Peyer's patch (tissue), 4 donors: ENCODE results near the gene ENO4. TPM values are rescaled to one million over a fixed set of nuclear protein-coding genes. Genes with fewer than 3 reads are reported as not detected.

Source experiments
- DNase-seq, 3 donors: peaks; one replicate each; pipeline ENCODE4 v3.0.0-alpha.2; 2017 to 2019
- H3K27ac ChIP-seq, 4 donors: fragments of 200-600 bp; sonication (generic); one replicate each; pipeline ENCODE4 v1.5.1; 2016 to 2019
- H3K27me3 ChIP-seq, 2 donors: fragments of 200-600 bp; sonication (generic); one replicate each; pipeline ENCODE4 v1.5.1; 2019
- H3K36me3 ChIP-seq, 3 donors: fragments of 200-600 bp; sonication (generic); one replicate each; pipeline ENCODE4 v1.5.1; 2016 to 2019
- H3K4me1 ChIP-seq, 4 donors: fragments of 200-600 bp; sonication (generic); one replicate each; pipeline ENCODE4 v1.5.1; 2016 to 2019
- H3K4me3 ChIP-seq, 4 donors: fragments of 200-600 bp; sonication (generic); 1 replicate in 3 of 4; 2 replicates in 1 of 4; pipeline ENCODE4 v1.5.1; 2016 to 2019; ENCODE audit warnings: mild to moderate bottlenecking in 1 of 4
- H3K9me3 ChIP-seq, 4 donors: fragments of 200-600 bp; sonication (generic); one replicate each; pipeline ENCODE4 v1.5.1; 2016 to 2019; ENCODE audit warnings: mild to moderate bottlenecking in 1 of 4
- CTCF ChIP-seq, 6 experiments: fragments of 450-650 bp in 4 of 6; fragments of 200-600 bp in 2 of 6; sonication (generic) in 1 of 6; IDR thresholded peaks; one replicate each; pipeline ENCODE4 v1.5.1; 2017 to 2019; ENCODE audit warnings: antibody characterized with exemption in 6 of 6, mild to moderate bottlenecking in 3 of 6, moderate library complexity in 1 of 6
- POLR2A ChIP-seq, 2 donors: fragments of 450-650 bp; IDR thresholded peaks; one replicate each; pipeline ENCODE4 v1.5.1; 2017; ENCODE audit warnings: antibody characterized with exemption in 2 of 2, mild to moderate bottlenecking in 2 of 2, moderate library complexity in 2 of 2
- total RNA-seq, 4 donors: library from RNA; depleted of rRNA; stranded (reverse); fragments of >200 nt; gene quantifications; one replicate each; pipeline ENCODE4 v1.1.0, GENCODE V29; 2016

The ENO4 gene
- total RNA-seq, 4 donors from 2014 or later: not detected

GRCh38 chr10:116831790-116832189 lies 17.5 kb upstream of the ENO4 start:
- Histone ChIP-seq H3K36me3 (no peaks in the 10 kb centered on the region), H3K4me1 (no peaks in the 10 kb centered on the region), H3K27ac (no peak overlapping the region), H3K9me3 (no peaks in the 10 kb centered on the region), H3K4me3 (no peak overlapping the region), H3K27me3 (no peaks in the 10 kb centered on the region)
- no peak for TF ChIP-seq CTCF (IDR thresholded peaks at IDR 0.05)
- TF ChIP-seq POLR2A (IDR thresholded peaks at IDR 0.05): no peak
- DNase-seq: no peak

- TF ChIP-seq POLR2A (IDR thresholded peaks at IDR 0.05): no peak
- no peak for TF ChIP-seq CTCF (IDR thresholded peaks at IDR 0.05)
- H3K27ac ChIP-seq: no peak overlapping the region
- no peak for DNase-seq
- H3K4me3 ChIP-seq: no peak overlapping the region
- H3K9me3 ChIP-seq: no peaks in the 10 kb centered on the region
- H3K36me3 ChIP-seq: no peaks in the 10 kb centered on the region
- H3K4me1 ChIP-seq: no peaks in the 10 kb centered on the region
- H3K27me3 ChIP-seq: no peaks in the 10 kb centered on the region
Measured at GRCh38 chr10:116833986-116834985, 15.0 kb upstream of the ENO4 start.

GRCh38 chr10:116835658-116836057 lies 13.6 kb upstream of the ENO4 start:
- Histone ChIP-seq H3K9me3 (no peaks in the 10 kb centered on the region), H3K36me3 (no peaks in the 10 kb centered on the region), H3K27me3 (no peaks in the 10 kb centered on the region), H3K4me3 (no peak overlapping the region), H3K4me1 (no peaks in the 10 kb centered on the region), H3K27ac (no peak overlapping the region)
- no peak for DNase-seq
- TF ChIP-seq POLR2A (IDR thresholded peaks at IDR 0.05) (no peak), CTCF (IDR thresholded peaks at IDR 0.05) (no peak)

GRCh38 chr10:116836083-116836482 lies 13.2 kb upstream of the ENO4 start:
- Histone ChIP-seq H3K4me3 (no peak overlapping the region), H3K27ac (no peak overlapping the region)
- no peak for DNase-seq

GRCh38 chr10:116836902-116837523 lies 12.3 kb upstream of the ENO4 start:
- Histone ChIP-seq H3K4me1 (no peaks in the 10 kb centered on the region), H3K27ac (no peak overlapping the region), H3K4me3 (no peak overlapping the region), H3K9me3 (no peaks in the 10 kb centered on the region), H3K27me3 (no peaks in the 10 kb centered on the region), H3K36me3 (no peaks in the 10 kb centered on the region)
- peak in 1 of 3 donors; percentile 62 for DNase-seq
- no peak for TF ChIP-seq POLR2A (IDR thresholded peaks at IDR 0.05)
- TF ChIP-seq CTCF (IDR thresholded peaks at IDR 0.05): peak in 3 of 6 experiments; percentile 20 to 51 (median 23)

More at GRCh38 chr10:116836083-116836482, 13.2 kb upstream of the ENO4 start:
- H3K27me3 ChIP-seq: no peaks in the 10 kb centered on the region
- no peaks in the 10 kb centered on the region for H3K36me3 ChIP-seq
- TF ChIP-seq CTCF (IDR thresholded peaks at IDR 0.05) (no peak), POLR2A (IDR thresholded peaks at IDR 0.05) (no peak)
- H3K4me1 ChIP-seq: no peaks in the 10 kb centered on the region
- H3K9me3 ChIP-seq: no peaks in the 10 kb centered on the region
